CD8-positive, alpha-beta memory T cell (primary cell): ENCODE data around the gene IFNL4. TPM values are rescaled to one million over a fixed set of nuclear protein-coding genes. Genes with fewer than 3 reads are reported as not detected.

ENCODE experiments used
- CTCF ChIA-PET: fragments of 350-600 bp; sonication (Branson Sonifier 250); formaldehyde crosslinking; loops from one replicate; lab custom pipeline; 2021; ENCODE audit warnings: antibody characterized with exemption; lab: Charles Lee
- POLR2A ChIA-PET: fragments of 350-600 bp; sonication (Branson Sonifier 250); formaldehyde crosslinking; loops from one replicate; lab custom pipeline; 2021; ENCODE audit warnings: antibody characterized with exemption; lab: Charles Lee
- DNase-seq, 5 donors: peaks; one replicate each; pipeline versions ENCODE4 v3.0.0 to v3.0.0-alpha.2; 2020 to 2022; ENCODE audit warnings: mixed read lengths in 1 of 5
- H3K27ac ChIP-seq: one replicate; pipeline ENCODE4 v1.7.0; 2013; ENCODE audit warnings: low read depth, mild to moderate bottlenecking, low read length, moderate library complexity
- H3K27me3 ChIP-seq: 2 replicates; pipeline ENCODE4 v1.7.0; 2013; ENCODE audit warnings: low read length, mild to moderate bottlenecking; ENCODE audit not compliant: insufficient read depth, poor library complexity, severe bottlenecking
- H3K36me3 ChIP-seq: 2 replicates; pipeline ENCODE4 v1.7.0; 2013; ENCODE audit warnings: mild to moderate bottlenecking, low read length, moderate library complexity; ENCODE audit not compliant: insufficient read depth
- H3K4me1 ChIP-seq: 2 replicates; pipeline ENCODE4 v1.7.0; 2013; ENCODE audit warnings: mild to moderate bottlenecking, low read length, moderate library complexity; ENCODE audit not compliant: insufficient read depth
- H3K4me3 ChIP-seq: 2 replicates; pipeline ENCODE4 v1.7.0; 2013; ENCODE audit warnings: mild to moderate bottlenecking, low read length
- H3K9me3 ChIP-seq: 2 replicates; pipeline ENCODE4 v1.7.0; 2013; ENCODE audit warnings: mild to moderate bottlenecking, low read length
- H3K27ac Mint-ChIP-seq, 8 donors: one replicate each; pipeline ENCODE4 v1.8.0; 2020 to 2021; ENCODE audit warnings: mixed read lengths in 8 of 8, mild to moderate bottlenecking in 6 of 8, inconsistent platforms in 3 of 8, moderate library complexity in 3 of 8
- H3K27me3 Mint-ChIP-seq, 2 donors: one replicate each; pipeline ENCODE4 v1.8.0; 2020 to 2021; ENCODE audit warnings: mixed read lengths in 2 of 2, mild to moderate bottlenecking in 1 of 2, moderate library complexity in 1 of 2
- H3K36me3 Mint-ChIP-seq, 3 donors: one replicate each; pipeline ENCODE4 v1.8.0; 2020 to 2021; ENCODE audit warnings: mixed read lengths in 3 of 3, inconsistent platforms in 1 of 3, mild to moderate bottlenecking in 1 of 3
- H3K4me1 Mint-ChIP-seq, 3 donors: one replicate each; pipeline ENCODE4 v1.8.0; 2020 to 2021; ENCODE audit warnings: mixed read lengths in 3 of 3, inconsistent platforms in 1 of 3, mild to moderate bottlenecking in 1 of 3
- H3K4me3 Mint-ChIP-seq, 7 donors: one replicate each; pipeline ENCODE4 v1.8.0; 2020 to 2021; ENCODE audit warnings: mixed read lengths in 7 of 7, mild to moderate bottlenecking in 6 of 7, moderate library complexity in 4 of 7, inconsistent platforms in 2 of 7
- H3K9me3 Mint-ChIP-seq, 5 donors: one replicate each; pipeline ENCODE4 v1.8.0; 2020 to 2022; ENCODE audit warnings: mixed read lengths in 5 of 5, mild to moderate bottlenecking in 3 of 5, moderate library complexity in 2 of 5, inconsistent platforms in 1 of 5
- polyA plus RNA-seq: library from polyadenylated mRNA; unstranded; fragments of 300-500 nt; fragmentation: Illumina TruSeq; gene quantifications from one replicate; pipeline ENCODE4 v1.2.3, GENCODE V29; 2021
- total RNA-seq, 2 experiments: library from RNA; stranded (reverse); gene quantifications; one replicate each; pipeline ENCODE4 v1.2.3, GENCODE V29; 2021

Gene IFNL4
- total and polyA plus RNA-seq, 3 experiments from 2014 or later, result 0.31 TPM; not detected in 2

- H3K4me1 ChIP-seq, result no peaks in the 10 kb centered on the region
- POLR2A ChIA-PET, result interaction anchor here (0.8 kb wide), 1 partner anchor 223 kb away, joined by 4 read pairs; the partner anchor contains the start of gene RPS16
- Mint-ChIP-seq H3K4me1 (no peaks in the 10 kb centered on the region), H3K4me3 (no peak overlapping the region), H3K9me3 (no peaks in the 10 kb centered on the region), H3K36me3 (peaks cover 0 to 4% (median 0%) of the 10 kb centered on the region in 3 donors), H3K27ac (no peak overlapping the region), H3K27me3 (peaks cover 9 to 11% of the 10 kb centered on the region in 2 donors)
- peak; percentile 32 to 74 (median 51) for DNase-seq
- H3K27me3 ChIP-seq, result no peaks in the 10 kb centered on the region
- H3K9me3 ChIP-seq, result no peaks in the 10 kb centered on the region
- no peaks in the 10 kb centered on the region for H3K36me3 ChIP-seq
- H3K27ac ChIP-seq, result no peak overlapping the region
- CTCF ChIA-PET, result interaction anchor here (1.0 to 2.2 kb wide), 2 partner anchors 113 to 115 kb away, joined by 3 to 6 read pairs; no protein-coding TSS in a partner anchor
- no peak overlapping the region for H3K4me3 ChIP-seq
These were observed 36.3 kb downstream of the IFNL4 start for GRCh38 chr19:39212375-39212742.

- POLR2A ChIA-PET, result interaction anchor here (0.8 kb wide), 1 partner anchor 224 kb away, joined by 4 read pairs; the partner anchor contains the start of gene RPS16
- no peak overlapping the region for H3K27ac Mint-ChIP-seq
These were observed 36.8 kb downstream of the IFNL4 start for GRCh38 chr19:39211731-39212374.

GRCh38 chr19:39209196-39209595 is 39.5 kb downstream of the IFNL4 start:
- no peaks in the 10 kb centered on the region for H3K4me1 ChIP-seq
- H3K9me3 ChIP-seq, result no peaks in the 10 kb centered on the region
- CTCF ChIA-PET, result no interaction called here
- Mint-ChIP-seq H3K27ac (no peak overlapping the region), H3K36me3 (no peaks in the 10 kb centered on the region), H3K9me3 (no peaks in the 10 kb centered on the region), H3K4me1 (no peaks in the 10 kb centered on the region), H3K4me3 (no peak overlapping the region), H3K27me3 (peaks cover 9 to 14% of the 10 kb centered on the region in 2 donors)
- H3K36me3 ChIP-seq, result no peaks in the 10 kb centered on the region
- no peaks in the 10 kb centered on the region for H3K27me3 ChIP-seq
- POLR2A ChIA-PET, result no interaction called here
- DNase-seq, result no peak
- H3K27ac ChIP-seq, result no peak overlapping the region
- H3K4me3 ChIP-seq, result no peak overlapping the region

More at GRCh38 chr19:39211731-39212374, 36.8 kb downstream of the IFNL4 start:
- Histone ChIP-seq H3K4me1 (no peaks in the 10 kb centered on the region), H3K27ac (no peak overlapping the region), H3K36me3 (no peaks in the 10 kb centered on the region), H3K9me3 (no peaks in the 10 kb centered on the region), H3K27me3 (no peaks in the 10 kb centered on the region), H3K4me3 (no peak overlapping the region)
- DNase-seq, result no peak
- Mint-ChIP-seq H3K27me3 (peaks cover 6% of the 10 kb centered on the region in 2 donors), H3K9me3 (no peaks in the 10 kb centered on the region), H3K4me1 (no peaks in the 10 kb centered on the region), H3K4me3 (no peak overlapping the region), H3K36me3 (peaks cover 0 to 4% (median 0%) of the 10 kb centered on the region in 3 donors)
- CTCF ChIA-PET, result interaction anchor here (0.5 to 2.2 kb wide), 2 partner anchors 116 to 1384 kb away, joined by 3 to 6 read pairs; no protein-coding TSS in a partner anchor

DNA sequence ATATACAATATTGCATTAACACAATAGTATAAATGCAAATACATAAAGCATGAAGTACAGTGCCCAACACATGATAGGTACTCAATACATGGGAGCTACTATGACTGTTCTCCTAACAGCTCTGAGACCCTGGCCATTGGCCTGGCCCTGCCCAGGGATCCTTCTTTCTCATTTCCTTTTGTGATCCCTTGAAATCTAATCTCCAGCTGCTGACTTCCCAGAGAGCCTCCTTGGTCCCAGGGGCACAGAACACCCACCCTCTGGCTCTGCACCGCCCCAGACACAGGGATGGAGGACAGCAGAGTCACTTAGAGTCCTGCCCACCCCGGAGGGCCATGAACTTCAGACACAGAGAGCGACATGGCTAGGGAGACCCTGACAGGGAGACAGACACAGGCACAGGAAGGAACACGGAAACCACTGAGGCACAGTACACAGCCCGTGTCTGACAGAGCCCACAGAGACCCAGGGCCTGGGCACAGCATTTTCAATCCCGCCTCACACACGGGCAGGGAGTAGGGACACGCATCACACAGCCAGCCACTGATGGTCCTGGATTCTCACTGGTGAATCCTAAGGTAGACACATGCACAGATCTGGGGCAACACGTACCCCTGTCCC is 40.4 kb downstream of the IFNL4 start:
- Histone ChIP-seq H3K36me3 (no peaks in the 10 kb centered on the region), H3K9me3 (no peaks in the 10 kb centered on the region), H3K27me3 (peaks cover 4% of the 10 kb centered on the region), H3K4me3 (no peak overlapping the region), H3K4me1 (no peaks in the 10 kb centered on the region), H3K27ac (no peak overlapping the region)
- Mint-ChIP-seq H3K36me3 (no peaks in the 10 kb centered on the region), H3K9me3 (no peaks in the 10 kb centered on the region), H3K27me3 (peaks cover 18 to 20% of the 10 kb centered on the region in 2 donors), H3K4me1 (no peaks in the 10 kb centered on the region), H3K4me3 (no peak overlapping the region), H3K27ac (peak overlapping the region in 2 of 8 donors; percentile 29 to 63)
- POLR2A ChIA-PET, result no interaction called here
- CTCF ChIA-PET, result no interaction called here
- no peak for DNase-seq

DNA sequence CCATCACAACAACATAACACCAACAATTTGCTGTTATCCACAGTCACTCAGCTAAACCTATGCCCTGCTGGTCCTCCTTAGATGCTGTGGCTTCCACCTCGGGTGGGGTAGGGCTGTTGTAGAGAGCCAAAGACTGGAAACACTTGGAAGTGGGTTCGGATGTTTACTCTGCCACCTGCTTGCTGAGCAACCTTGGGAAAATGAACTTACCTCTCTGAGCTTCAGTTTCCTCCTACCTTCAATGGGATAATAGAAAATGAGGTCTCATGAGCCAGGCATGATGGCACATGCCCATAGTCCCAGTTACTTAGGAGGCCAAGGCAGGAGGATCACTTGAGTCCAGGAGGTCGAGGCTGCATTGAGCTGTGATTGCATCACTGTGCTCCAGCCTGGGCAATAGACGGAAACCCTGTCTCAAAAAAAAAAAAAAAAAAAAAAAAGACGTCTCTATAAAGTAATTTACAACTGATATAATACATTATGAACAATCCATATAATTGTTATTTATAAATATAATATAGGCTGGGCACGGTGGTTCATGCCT is 41.3 kb downstream of the IFNL4 start:
- POLR2A ChIA-PET, result no interaction called here

GRCh38 chr19:39206122-39206521 is 42.5 kb downstream of the IFNL4 start:
- no peaks in the 10 kb centered on the region for H3K36me3 ChIP-seq
- Mint-ChIP-seq H3K36me3 (no peaks in the 10 kb centered on the region), H3K4me3 (no peak overlapping the region), H3K27me3 (peaks cover 31 to 36% of the 10 kb centered on the region in 2 donors), H3K27ac (no peak overlapping the region), H3K4me1 (no peaks in the 10 kb centered on the region), H3K9me3 (peaks cover 0 to 2% (median 0%) of the 10 kb centered on the region in 5 donors)
- DNase-seq, result no peak
- POLR2A ChIA-PET, result no interaction called here
- no peaks in the 10 kb centered on the region for H3K4me1 ChIP-seq
- H3K27ac ChIP-seq, result no peak overlapping the region
- CTCF ChIA-PET, result no interaction called here
- no peaks in the 10 kb centered on the region for H3K9me3 ChIP-seq
- H3K4me3 ChIP-seq, result no peak overlapping the region
- peaks cover 19% of the 10 kb centered on the region for H3K27me3 ChIP-seq

More for the DNA sequence above, 41.3 kb downstream of the IFNL4 start:
- no peak for DNase-seq
- CTCF ChIA-PET, result no interaction called here
- Mint-ChIP-seq H3K4me1 (no peaks in the 10 kb centered on the region), H3K27me3 (peaks cover 27% of the 10 kb centered on the region in 2 donors), H3K9me3 (peaks cover 0 to 2% (median 0%) of the 10 kb centered on the region in 5 donors), H3K36me3 (no peaks in the 10 kb centered on the region), H3K4me3 (no peak overlapping the region), H3K27ac (no peak overlapping the region)
- Histone ChIP-seq H3K4me3 (no peak overlapping the region), H3K4me1 (no peaks in the 10 kb centered on the region), H3K9me3 (no peaks in the 10 kb centered on the region), H3K27ac (no peak overlapping the region), H3K27me3 (peaks cover 13% of the 10 kb centered on the region), H3K36me3 (no peaks in the 10 kb centered on the region)

DNA sequence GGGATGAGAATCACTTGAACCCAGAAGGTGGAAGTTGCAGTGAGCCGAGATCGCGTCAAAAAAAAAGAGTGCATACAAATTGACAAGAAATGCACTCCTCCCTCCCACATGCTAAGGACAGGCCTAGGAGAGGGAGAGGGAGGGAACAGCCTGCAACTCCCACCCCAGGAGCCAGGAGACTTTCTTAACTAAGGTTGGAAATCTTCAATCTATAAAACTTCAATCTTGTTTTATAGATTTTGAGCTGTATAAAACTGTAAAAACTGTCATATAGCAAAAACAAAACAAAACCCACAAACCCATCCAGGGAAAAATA is 43.2 kb downstream of the IFNL4 start:
- no peak overlapping the region for H3K4me3 ChIP-seq
- Mint-ChIP-seq H3K36me3 (peaks cover 0 to 4% (median 0%) of the 10 kb centered on the region in 3 donors), H3K9me3 (peaks cover 0 to 2% (median 0%) of the 10 kb centered on the region in 5 donors), H3K27ac (peak overlapping the region in 1 of 8 donors; percentile 52), H3K4me1 (no peaks in the 10 kb centered on the region), H3K4me3 (no peak overlapping the region), H3K27me3 (peaks cover 38 to 43% of the 10 kb centered on the region in 2 donors)
- no peak overlapping the region for H3K27ac ChIP-seq
- H3K36me3 ChIP-seq, result no peaks in the 10 kb centered on the region
- H3K27me3 ChIP-seq, result peaks cover 19% of the 10 kb centered on the region
- H3K9me3 ChIP-seq, result no peaks in the 10 kb centered on the region
- CTCF ChIA-PET, result no interaction called here
- DNase-seq, result no peak
- H3K4me1 ChIP-seq, result no peaks in the 10 kb centered on the region
- POLR2A ChIA-PET, result no interaction called here
